GM12878 (cell line): Measurements from ENCODE around the gene PROX2. TPM values are rescaled to one million over a fixed set of nuclear protein-coding genes. Genes with fewer than 3 reads are reported as not detected.
A peak's percentile ranks its signal among the peaks of the same experiment; 100 is the strongest.

Experiments used
- BHLHE40 ChIP-seq, 2 experiments: fragments of 450-650 bp in 1 of 2; IDR thresholded peaks; 2 replicates each; pipeline ENCODE4 v1.6.1; 2011 to 2017; ENCODE audit warnings: low read depth in 2 of 2, borderline replicate concordance in 1 of 2, improper control_type of control experiment in 1 of 2, low read length in 1 of 2, mild to moderate bottlenecking in 1 of 2
- CHD2 ChIP-seq: IDR thresholded peaks from 2 replicates; pipeline ENCODE4 v1.6.1; 2011; ENCODE audit warnings: low read depth, low read length, improper control_type of control experiment, borderline replicate concordance
- E2F4 ChIP-seq: IDR thresholded peaks from 2 replicates; pipeline ENCODE4 v1.6.1; 2012; ENCODE audit warnings: low read depth, low read length, improper control_type of control experiment
- EED ChIP-seq: sonication (generic); IDR thresholded peaks from 2 replicates; pipeline ENCODE4 v1.6.1; 2016; ENCODE audit warnings: antibody characterized with exemption, low read depth
- FOXM1 ChIP-seq: IDR thresholded peaks from 2 replicates; pipeline ENCODE4 v1.6.1; 2012; ENCODE audit warnings: low read depth, mild to moderate bottlenecking, inconsistent platforms, low read length, moderate library complexity
- KLF5 ChIP-seq: fragments of 450-650 bp; IDR thresholded peaks from 2 replicates; pipeline ENCODE4 v1.6.1; 2014; ENCODE audit warnings: mild to moderate bottlenecking; ENCODE audit not compliant: partially characterized antibody
- REST ChIP-seq: IDR thresholded peaks from 2 replicates; pipeline ENCODE4 v1.6.1; 2012; ENCODE audit warnings: mild to moderate bottlenecking, low read depth, low read length
- polyA plus RNA-seq, 11 experiments: library from polyadenylated mRNA; depleted of rRNA in 4 of 11; unstranded in 6 of 11; stranded (reverse) in 5 of 11; fragments of >200 nt; fragmentation: Nextera tagmentation in 4 of 11; fragmentation: Illumina TruSeq in 1 of 11; extraction: Ambion mirVana in 4 of 11; extraction: Trizol in 1 of 11; gene quantifications; 1 replicate in 1 of 11; 2 replicates in 10 of 11; pipeline versions ENCODE4 v1.2.1 to v1.2.3, GENCODE V29; 2011 to 2016; ENCODE audit warnings: inconsistent platforms in 2 of 11, missing spikeins in 2 of 11, low read depth in 1 of 11
- total RNA-seq, 4 experiments: library from RNA; depleted of rRNA in 3 of 4; stranded (reverse); fragments of >200 nt in 3 of 4; fragmentation: Illumina TruSeq in 1 of 4; extraction: Trizol in 1 of 4; gene quantifications; 2 replicates each; pipeline versions ENCODE4 v1.2.1 to v1.2.3, GENCODE V29; 2013 to 2021

The PROX2 gene
- total and polyA plus RNA-seq, 10 of the 15 experiments (the other 5 are each of a cell fraction or from before 2014, with no cell fraction given) = 0.04 to 0.42 (median 0.19) TPM

- TF ChIP-seq REST (no peak), CHD2 (no peak), FOXM1 (peak; percentile 54; the same call in 1 of the 2 replicates), BHLHE40 (IDR thresholded peaks at IDR 0.05; ENCODE audit: borderline replicate concordance in 1 of 2, low read depth in 2 of 2, low read length in 1 of 2) (no peak), E2F4 (no peak), EED (no peak), KLF5 (no peak)
These were observed 39.5 kb downstream of the PROX2 start (continued) for GRCh38 chr14:74836251-74836960.
